ENCODE data around the gene RAB6A. TPM values are rescaled to one million over a fixed set of nuclear protein-coding genes. Genes with fewer than 3 reads are reported as not detected.

Gene RAB6A
- total RNA-seq, 1 donor from 2014 or later: 237 TPM

DNA sequence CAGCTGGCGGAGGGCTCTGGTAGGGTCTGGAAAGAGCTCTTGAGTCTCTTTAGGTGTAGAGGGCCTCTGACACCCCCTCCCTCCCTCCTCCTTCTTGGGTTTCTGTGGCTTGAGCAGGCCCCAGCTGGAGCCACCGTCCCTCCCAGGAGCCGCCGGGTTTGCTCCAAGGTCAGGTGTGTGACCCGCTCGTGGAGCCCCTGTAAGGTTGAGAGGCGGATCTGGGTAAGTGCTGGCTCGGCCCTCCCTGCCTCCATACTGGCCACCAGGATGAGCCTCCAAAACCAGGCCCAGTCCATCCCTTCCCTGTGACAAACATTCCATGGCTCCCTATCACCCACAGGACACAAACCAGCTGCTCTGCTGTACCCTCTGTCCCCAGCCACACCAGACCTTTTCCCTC lies 105.2 kb downstream of the RAB6A start:
- no peaks in the 10 kb centered on the region for H3K27me3 ChIP-seq (ENCODE audit: control insufficient read depth, insufficient read depth, low read length)
- DNase-seq (ENCODE audit: low read depth) (no peak), FAIRE-seq (no peak)
- TF ChIP-seq, protein P1, sequence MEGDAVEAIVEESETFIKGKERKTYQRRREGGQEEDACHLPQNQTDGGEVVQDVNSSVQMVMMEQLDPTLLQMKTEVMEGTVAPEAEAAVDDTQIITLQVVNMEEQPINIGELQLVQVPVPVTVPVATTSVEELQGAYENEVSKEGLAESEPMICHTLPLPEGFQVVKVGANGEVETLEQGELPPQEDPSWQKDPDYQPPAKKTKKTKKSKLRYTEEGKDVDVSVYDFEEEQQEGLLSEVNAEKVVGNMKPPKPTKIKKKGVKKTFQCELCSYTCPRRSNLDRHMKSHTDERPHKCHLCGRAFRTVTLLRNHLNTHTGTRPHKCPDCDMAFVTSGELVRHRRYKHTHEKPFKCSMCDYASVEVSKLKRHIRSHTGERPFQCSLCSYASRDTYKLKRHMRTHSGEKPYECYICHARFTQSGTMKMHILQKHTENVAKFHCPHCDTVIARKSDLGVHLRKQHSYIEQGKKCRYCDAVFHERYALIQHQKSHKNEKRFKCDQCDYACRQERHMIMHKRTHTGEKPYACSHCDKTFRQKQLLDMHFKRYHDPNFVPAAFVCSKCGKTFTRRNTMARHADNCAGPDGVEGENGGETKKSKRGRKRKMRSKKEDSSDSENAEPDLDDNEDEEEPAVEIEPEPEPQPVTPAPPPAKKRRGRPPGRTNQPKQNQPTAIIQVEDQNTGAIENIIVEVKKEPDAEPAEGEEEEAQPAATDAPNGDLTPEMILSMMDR (IDR thresholded peaks at IDR 0.05; ENCODE audit: insufficient read depth, low read length, severe bottlenecking): no peak
- H3K36me3 ChIP-seq (ENCODE audit: control insufficient read depth, insufficient read depth, low read length): no peaks in the 10 kb centered on the region
- no peak overlapping the region for H3K4me3 ChIP-seq (ENCODE audit: low read depth, low read length)

DNA sequence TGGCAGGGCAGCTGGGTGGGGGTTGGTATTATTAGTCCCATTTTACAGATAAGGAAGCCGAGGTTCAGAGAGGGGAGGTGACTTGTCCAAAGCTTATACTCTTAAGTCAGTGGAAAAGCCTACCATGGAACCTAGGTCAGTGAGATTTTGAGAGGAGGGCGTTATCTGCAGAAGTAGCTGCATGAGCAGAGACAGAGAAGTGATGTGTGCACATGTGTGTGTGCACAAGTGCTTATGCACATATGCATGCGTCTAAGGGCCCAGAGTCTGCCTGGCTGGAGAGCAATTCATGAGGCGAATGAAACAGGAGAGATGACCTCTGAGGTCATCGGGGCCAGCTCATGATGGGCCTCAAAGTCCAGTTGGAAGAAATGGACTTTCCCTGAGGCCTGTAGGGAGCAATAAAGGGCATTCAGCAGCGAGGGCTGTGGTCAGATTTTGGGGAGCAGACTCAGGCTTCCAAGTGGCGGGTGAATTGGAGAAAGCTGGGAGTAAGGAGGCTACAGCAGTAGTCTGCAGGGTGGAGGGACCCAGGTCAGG lies 106.3 kb downstream of the RAB6A start:
- Histone ChIP-seq H3K27me3 (ENCODE audit: control insufficient read depth, insufficient read depth, low read length) (no peaks in the 10 kb centered on the region), H3K36me3 (ENCODE audit: control insufficient read depth, insufficient read depth, low read length) (no peaks in the 10 kb centered on the region), H3K4me3 (ENCODE audit: low read depth, low read length) (no peak overlapping the region)
- TF ChIP-seq, protein P1 (IDR thresholded peaks at IDR 0.05; ENCODE audit: insufficient read depth, low read length, severe bottlenecking): no peak
- no peak for FAIRE-seq
- no peak for DNase-seq (ENCODE audit: low read depth)

DNA sequence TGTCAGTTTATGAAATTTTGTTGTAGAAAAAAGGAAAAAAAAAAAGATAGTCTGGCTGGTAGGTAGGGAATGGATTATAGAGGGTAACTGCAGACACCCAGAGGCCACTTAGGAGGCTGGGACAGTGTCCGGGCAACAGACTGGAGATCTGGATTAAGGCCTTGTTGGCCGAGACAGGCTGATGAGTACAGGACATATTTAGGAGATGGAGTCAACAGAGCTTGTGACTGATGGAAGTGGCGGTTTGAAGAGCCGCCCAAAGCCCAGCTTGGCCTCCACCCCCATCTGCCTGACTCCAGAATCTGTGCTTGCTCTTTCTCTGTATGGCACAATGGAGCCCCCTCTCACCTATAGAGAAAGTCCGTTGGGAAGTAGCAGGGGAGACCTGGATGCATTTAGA lies 106.9 kb downstream of the RAB6A start:
- TF ChIP-seq, protein P1 (IDR thresholded peaks at IDR 0.05; ENCODE audit: insufficient read depth, low read length, severe bottlenecking): no peak
- FAIRE-seq: no peak
- no peak overlapping the region for H3K4me3 ChIP-seq (ENCODE audit: low read depth, low read length)
- no peak for DNase-seq (ENCODE audit: low read depth)
- no peaks in the 10 kb centered on the region for H3K36me3 ChIP-seq (ENCODE audit: control insufficient read depth, insufficient read depth, low read length)
- no peaks in the 10 kb centered on the region for H3K27me3 ChIP-seq (ENCODE audit: control insufficient read depth, insufficient read depth, low read length)

DNA sequence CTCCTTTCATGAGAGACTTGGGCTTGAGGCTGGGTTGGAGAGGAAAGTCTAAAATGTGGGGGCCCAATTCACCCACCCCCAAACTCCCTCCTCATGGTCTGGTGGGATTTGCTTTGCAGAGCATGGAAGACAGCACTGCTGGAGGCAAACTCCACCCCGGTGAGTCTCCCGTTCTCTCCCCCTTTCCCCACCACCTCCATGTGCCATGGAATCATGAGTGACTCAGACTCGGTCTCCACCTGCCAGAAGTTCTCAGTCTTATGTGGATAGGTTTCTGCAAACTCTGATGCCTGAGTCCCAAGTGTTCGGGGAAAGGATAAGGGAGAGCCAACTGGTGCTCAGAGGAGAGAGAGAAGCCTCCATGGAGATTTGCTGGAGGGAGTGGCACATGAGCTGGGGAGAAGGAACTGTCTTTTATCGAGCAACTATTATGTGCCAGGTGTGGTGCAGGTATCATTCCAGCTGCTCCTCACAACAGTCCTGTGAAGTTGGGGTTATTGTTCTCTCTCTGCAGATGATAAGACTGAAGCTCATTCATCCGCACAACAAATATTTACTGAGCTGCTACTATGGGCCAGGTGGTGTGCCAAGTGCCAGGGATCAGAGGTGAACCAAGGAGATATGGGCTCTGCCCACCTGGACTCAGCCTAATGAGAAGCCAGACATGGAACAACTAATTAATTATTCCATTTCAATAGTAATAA lies 107.9 kb downstream of the RAB6A start:
- H3K4me3 ChIP-seq (ENCODE audit: low read depth, low read length): no peak overlapping the region
- FAIRE-seq (no peak), DNase-seq (ENCODE audit: low read depth) (no peak)
- no peaks in the 10 kb centered on the region for H3K27me3 ChIP-seq (ENCODE audit: control insufficient read depth, insufficient read depth, low read length)
- H3K36me3 ChIP-seq (ENCODE audit: control insufficient read depth, insufficient read depth, low read length): no peaks in the 10 kb centered on the region
- TF ChIP-seq, protein P1 (IDR thresholded peaks at IDR 0.05; ENCODE audit: insufficient read depth, low read length, severe bottlenecking): no peak

DNA sequence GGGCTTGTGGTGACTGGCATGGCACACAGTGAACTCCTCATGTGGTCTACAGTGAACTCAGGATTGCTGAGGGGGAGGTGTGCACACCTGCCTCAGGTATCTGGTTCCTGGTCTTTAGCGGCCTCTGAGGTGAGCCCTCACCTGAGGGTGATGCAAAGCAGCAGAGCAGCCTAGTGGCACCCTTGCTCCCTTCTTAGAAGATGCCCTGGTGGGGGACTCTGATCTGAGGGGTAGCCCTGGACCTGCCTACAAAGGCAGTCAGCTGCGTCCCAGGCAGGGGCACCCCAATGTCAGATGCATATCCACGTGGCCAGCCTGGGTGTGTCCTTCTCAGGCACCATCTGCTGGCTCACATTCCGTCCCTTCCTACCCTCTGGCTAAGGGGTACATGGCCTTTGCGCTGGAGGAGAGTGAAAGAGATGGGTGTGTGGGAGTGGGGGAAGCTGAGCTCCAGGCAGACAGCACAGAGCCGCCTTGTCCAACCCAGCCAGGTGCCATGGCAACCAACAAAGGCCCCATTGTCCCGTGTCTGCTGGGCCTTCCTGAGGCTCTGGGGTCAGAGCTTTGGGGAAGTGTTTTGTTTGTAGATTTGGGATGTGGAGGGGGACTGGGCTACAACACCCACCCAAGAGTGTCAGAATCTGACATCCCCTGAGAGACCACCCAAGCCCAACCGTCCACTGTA lies 108.7 kb downstream of the RAB6A start:
- no peak for FAIRE-seq
- TF ChIP-seq, protein P1 (IDR thresholded peaks at IDR 0.05; ENCODE audit: insufficient read depth, low read length, severe bottlenecking): no peak
- DNase-seq (ENCODE audit: low read depth): no peak

More for the DNA sequence above, 108.7 kb downstream of the RAB6A start:
- H3K4me3 ChIP-seq (ENCODE audit: low read depth, low read length): no peak overlapping the region
- no peaks in the 10 kb centered on the region for H3K36me3 ChIP-seq (ENCODE audit: control insufficient read depth, insufficient read depth, low read length)
- no peaks in the 10 kb centered on the region for H3K27me3 ChIP-seq (ENCODE audit: control insufficient read depth, insufficient read depth, low read length)
